H1 (cell line): ENCODE data around the gene UFSP1. TPM values are rescaled to one million over a fixed set of nuclear protein-coding genes. Genes with fewer than 3 reads are reported as not detected.

ENCODE experiments used
- CBX8 ChIP-seq: fragments of 300-800, 300-1000 bp; sonication (generic); IDR thresholded peaks from 2 replicates; pipeline ENCODE4 v1.7.1; 2016; ENCODE audit warnings: low read depth, low read length, borderline replicate concordance
- POLR2A ChIP-seq, 2 experiments: IDR thresholded peaks; 1 replicate in 1 of 2; 2 replicates in 1 of 2; pipeline ENCODE4 v1.6.1; 2011; ENCODE audit warnings: low read depth in 2 of 2, low read length in 2 of 2, mild to moderate bottlenecking in 2 of 2; ENCODE audit errors: control extremely low read depth in 1 of 2
- TAF7 ChIP-seq: optimal IDR thresholded peaks from 2 replicates; pipeline ENCODE3; 2011; ENCODE audit warnings: low read depth, mild to moderate bottlenecking, inconsistent platforms, low read length, moderate library complexity, borderline replicate concordance
- polyA plus RNA-seq, 7 experiments: library from polyadenylated mRNA; depleted of rRNA in 3 of 7; stranded (reverse) in 5 of 7; unstranded in 2 of 7; fragments of >200 nt in 5 of 7; fragments of 200-250 nt in 2 of 7; gene quantifications; 1 replicate in 5 of 7; 2 replicates in 1 of 7; 4 replicates in 1 of 7; pipeline versions ENCODE4 v1.2.1 to v1.2.3, GENCODE V29; 2011 to 2013; ENCODE audit warnings: missing spikeins in 2 of 7, mixed read lengths in 2 of 7
- total RNA-seq: library from RNA; stranded (reverse); fragmentation: NEBNext Ultra II Directional; extraction: Animal tissue kit (Norgen Biotek cat#: 25700); gene quantifications from 2 replicates; pipeline ENCODE4 v1.2.1, GENCODE V29; 2021

The UFSP1 gene
- total and polyA plus RNA-seq, 2 of the 8 experiments (the other 6 are each of a cell fraction or from before 2014, with no cell fraction given): 1.6 to 4.3 TPM

DNA sequence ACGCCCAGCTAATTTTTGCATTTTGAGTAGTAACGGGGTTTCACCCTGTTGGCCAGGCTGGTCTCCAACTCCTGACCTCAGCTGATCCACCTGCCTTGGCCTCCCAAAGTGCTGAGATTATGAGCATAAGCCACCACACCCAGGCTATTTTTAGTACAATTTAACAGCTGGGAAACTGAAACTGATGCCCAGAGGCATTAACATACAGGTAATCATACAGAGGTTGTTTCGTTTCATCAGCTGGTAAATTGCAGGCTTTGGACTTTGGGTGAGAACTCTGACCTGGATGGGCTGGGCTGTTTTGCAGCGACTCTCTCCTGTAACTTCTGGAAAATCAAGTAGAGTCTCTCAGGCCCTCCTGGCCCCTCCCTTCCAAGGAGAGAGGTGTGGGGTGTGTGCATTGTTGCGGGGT is 12.4 kb upstream of the UFSP1 start (continued):
- TF ChIP-seq CBX8: no peak
- no peak for TF ChIP-seq TAF7
- TF ChIP-seq POLR2A (IDR thresholded peaks at IDR 0.05; ENCODE audit: control extremely low read depth in 1 of 2, low read depth in 2 of 2, low read length in 2 of 2): no peak
